ENCODE data around the gene SUMF1. TPM values are rescaled to one million over a fixed set of nuclear protein-coding genes. Genes with fewer than 3 reads are reported as not detected.

SUMF1 gene
- total RNA-seq, 1 donor from 2014 or later: 35.4 TPM

- Histone ChIP-seq H3K4me1 (no peaks in the 10 kb centered on the region), H3K9me3 (no peaks in the 10 kb centered on the region), H3K27ac (no peak overlapping the region), H3K36me3 (peaks cover 48% of the 10 kb centered on the region), H3K4me3 (no peak overlapping the region), H3K27me3 (ENCODE audit: low read depth) (no peaks in the 10 kb centered on the region)
- ATAC-seq (no peak), DNase-seq (no peak)
- intact Hi-C loops (cut with DNase I): no loop called here
- no peak for TF ChIP-seq CTCF (IDR thresholded peaks at IDR 0.05)
Observed at GRCh38 chr3:4406746-4407568, 60.1 kb downstream of the SUMF1 start.

GRCh38 chr3:4404881-4405280 lies 62.2 kb downstream of the SUMF1 start:
- Histone ChIP-seq H3K4me1 (no peaks in the 10 kb centered on the region), H3K4me3 (no peak overlapping the region), H3K9me3 (no peaks in the 10 kb centered on the region), H3K27me3 (ENCODE audit: low read depth) (no peaks in the 10 kb centered on the region), H3K27ac (no peak overlapping the region), H3K36me3 (peaks cover 42% of the 10 kb centered on the region)
- DNase-seq: no peak
- intact Hi-C loops (cut with DNase I): no loop called here
- ATAC-seq: no peak
- no peak for TF ChIP-seq CTCF (IDR thresholded peaks at IDR 0.05)

- ATAC-seq (no peak), DNase-seq (no peak)
- Histone ChIP-seq H3K4me3 (no peak overlapping the region), H3K36me3 (peaks cover 27% of the 10 kb centered on the region), H3K27ac (no peak overlapping the region), H3K9me3 (no peaks in the 10 kb centered on the region), H3K4me1 (no peaks in the 10 kb centered on the region), H3K27me3 (ENCODE audit: low read depth) (no peaks in the 10 kb centered on the region)
- intact Hi-C loops (cut with DNase I): no loop called here
- TF ChIP-seq CTCF (IDR thresholded peaks at IDR 0.05): no peak
Observed at GRCh38 chr3:4401441-4401840, 65.6 kb downstream of the SUMF1 start.

- no peaks in the 10 kb centered on the region for H3K27me3 ChIP-seq (ENCODE audit: low read depth)
- no peak for TF ChIP-seq CTCF (IDR thresholded peaks at IDR 0.05)
- ATAC-seq (no peak), DNase-seq (no peak)
- intact Hi-C loops (cut with DNase I): no loop called here
- H3K9me3 ChIP-seq: no peaks in the 10 kb centered on the region
- no peak overlapping the region for H3K27ac ChIP-seq
- no peak overlapping the region for H3K4me3 ChIP-seq
- H3K36me3 ChIP-seq: peaks cover 26% of the 10 kb centered on the region
- H3K4me1 ChIP-seq: no peaks in the 10 kb centered on the region
Observed at GRCh38 chr3:4399476-4399875, 67.6 kb downstream of the SUMF1 start.

GRCh38 chr3:4398941-4399245 lies 68.2 kb downstream of the SUMF1 start:
- Histone ChIP-seq H3K4me3 (no peak overlapping the region), H3K27ac (no peak overlapping the region), H3K36me3 (peaks cover 23% of the 10 kb centered on the region), H3K27me3 (ENCODE audit: low read depth) (no peaks in the 10 kb centered on the region), H3K4me1 (no peaks in the 10 kb centered on the region), H3K9me3 (no peaks in the 10 kb centered on the region)
- TF ChIP-seq CTCF (IDR thresholded peaks at IDR 0.05): no peak
- ATAC-seq (no peak), DNase-seq (no peak)
- intact Hi-C loops (cut with DNase I): no loop called here
